ENCODE measurements around the gene LPCAT1.
"Not testable (repeated sequence)": the region's sequence is repeated elsewhere in the genome, so short reads cannot be mapped to it uniquely, and the experiment has no call there.

The LPCAT1 gene

GRCh38 chr5:1480217-1480616 is 43.5 kb downstream of the LPCAT1 start:
- no peak for DNase-seq (ENCODE audit: low read depth in 2 of 2)

DNA sequence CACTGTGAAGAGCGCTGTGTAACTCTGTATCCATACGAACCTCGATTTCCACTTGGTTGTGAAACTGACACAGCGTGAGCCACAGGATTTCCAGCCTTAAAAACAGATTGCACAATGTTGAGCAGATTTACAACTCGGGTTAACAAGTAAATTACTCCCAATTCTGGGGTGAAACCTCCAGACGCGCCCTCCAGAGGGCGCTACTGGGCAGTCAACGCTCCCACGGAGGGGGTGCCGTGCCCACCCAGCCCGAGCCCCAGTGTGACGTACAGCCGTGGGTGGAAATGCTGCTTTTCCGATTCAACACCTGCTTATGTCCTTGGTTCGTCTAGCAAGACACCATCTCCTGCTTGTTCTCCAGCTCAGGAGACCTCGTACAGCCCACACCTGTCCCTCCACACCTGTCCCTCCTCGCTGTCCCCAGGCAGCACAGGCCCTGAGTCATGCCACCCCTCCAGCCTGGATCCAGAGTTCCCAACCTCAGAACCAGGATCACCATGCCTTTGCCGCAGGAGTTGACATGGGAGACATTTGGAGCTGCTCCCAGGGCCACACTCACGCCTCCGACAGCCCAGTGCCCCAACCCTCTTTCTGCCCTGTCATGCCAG is 44.1 kb downstream of the LPCAT1 start:
- peak in 1 of 2 donors; percentile 37 for DNase-seq (ENCODE audit: low read depth in 2 of 2)

DNA sequence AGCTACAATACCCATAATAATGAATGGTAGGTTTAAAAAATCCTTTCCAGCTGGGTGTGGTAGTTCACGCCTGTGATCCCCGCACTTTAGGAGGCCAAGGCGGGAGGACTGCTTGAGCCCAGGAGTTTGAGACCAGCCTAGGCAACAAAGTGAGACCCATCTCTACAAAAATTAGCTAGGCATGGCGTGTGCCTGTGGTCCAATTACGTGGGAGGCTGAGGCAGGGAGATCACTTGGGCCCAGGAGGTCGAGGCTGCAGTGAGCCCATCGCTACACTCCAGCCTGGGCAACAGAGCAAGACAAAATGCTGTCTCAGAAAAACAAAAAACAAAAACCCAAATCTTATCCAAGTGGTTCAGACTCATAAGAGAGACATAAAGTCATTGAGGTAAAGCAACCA is 44.7 kb downstream of the LPCAT1 start:
- DNase-seq (ENCODE audit: low read depth in 2 of 2) = no peak

DNA sequence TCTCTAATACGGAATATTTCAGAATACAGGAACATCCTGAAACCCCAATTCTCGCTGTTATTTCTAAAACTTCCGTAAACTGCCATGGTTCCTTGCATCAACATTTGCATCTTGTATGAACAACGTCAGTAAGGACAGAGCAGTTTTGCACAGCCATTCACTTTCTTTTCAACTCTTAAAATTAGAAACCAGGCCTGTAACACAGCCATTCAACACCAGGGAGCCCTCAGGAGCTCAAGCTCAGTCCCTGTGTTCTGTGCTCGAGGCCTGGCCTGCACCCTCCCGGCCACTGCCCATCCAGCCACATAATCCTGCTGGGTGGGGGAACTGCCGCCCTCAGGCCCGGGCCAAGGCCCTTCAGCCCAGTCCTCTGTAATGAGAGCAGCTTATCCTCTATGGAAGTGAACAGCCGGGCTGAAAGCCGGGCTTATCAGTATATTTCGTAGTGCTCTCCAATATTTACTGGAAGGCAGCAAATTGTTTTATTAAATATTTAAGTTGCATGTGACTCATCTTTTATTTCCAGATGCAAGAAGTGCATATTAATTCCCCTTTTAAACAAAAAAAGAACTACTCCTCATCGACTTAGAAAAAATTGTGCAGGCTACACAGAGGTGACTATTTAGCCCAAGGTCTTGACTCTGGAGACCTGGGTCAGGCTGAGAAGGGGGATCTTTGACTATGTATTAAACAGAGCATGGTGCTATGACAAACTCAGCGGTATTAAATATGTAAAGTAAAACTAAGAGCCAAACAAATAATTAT is 45.3 kb downstream of the LPCAT1 start:
- DNase-seq (ENCODE audit: low read depth in 2 of 2) = no peak

DNA sequence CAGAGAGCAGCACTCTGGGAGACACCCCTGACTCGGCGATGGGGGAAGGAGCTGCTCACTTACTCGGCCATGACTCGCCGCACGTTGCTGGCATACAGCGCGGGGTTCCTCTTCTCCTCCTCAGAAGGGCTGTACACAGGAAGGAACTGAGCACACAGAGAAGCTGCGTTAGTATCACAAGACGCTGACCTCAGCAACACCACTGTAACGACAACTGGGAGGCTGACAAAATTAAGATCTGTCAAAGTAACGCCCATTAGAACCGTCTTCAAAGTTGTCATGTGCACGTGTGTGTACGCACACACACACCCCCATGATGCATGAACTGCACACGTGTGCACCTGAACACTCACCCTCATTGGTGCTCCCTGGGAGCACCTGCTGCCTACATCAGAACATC is 46.4 kb downstream of the LPCAT1 start:
- DNase-seq (ENCODE audit: low read depth in 2 of 2) = no peak

DNA sequence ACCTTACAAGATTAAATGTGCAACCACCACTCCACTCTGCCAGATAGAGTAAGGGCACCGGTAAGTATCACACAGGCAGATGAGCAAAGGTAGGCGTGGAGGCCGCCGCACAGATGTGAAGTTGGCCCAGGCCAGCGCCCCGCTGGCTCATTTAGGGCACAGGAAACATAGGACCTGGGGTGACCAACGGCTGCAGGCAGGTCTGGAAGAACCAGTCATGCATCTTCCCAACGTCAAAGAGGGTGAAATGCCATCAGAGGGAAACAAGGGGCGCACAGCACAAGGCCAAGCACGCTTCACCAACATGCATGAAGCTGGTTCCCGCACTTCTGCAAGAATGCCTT is 46.8 kb downstream of the LPCAT1 start:
- DNase-seq (ENCODE audit: low read depth in 2 of 2) = no peak

DNA sequence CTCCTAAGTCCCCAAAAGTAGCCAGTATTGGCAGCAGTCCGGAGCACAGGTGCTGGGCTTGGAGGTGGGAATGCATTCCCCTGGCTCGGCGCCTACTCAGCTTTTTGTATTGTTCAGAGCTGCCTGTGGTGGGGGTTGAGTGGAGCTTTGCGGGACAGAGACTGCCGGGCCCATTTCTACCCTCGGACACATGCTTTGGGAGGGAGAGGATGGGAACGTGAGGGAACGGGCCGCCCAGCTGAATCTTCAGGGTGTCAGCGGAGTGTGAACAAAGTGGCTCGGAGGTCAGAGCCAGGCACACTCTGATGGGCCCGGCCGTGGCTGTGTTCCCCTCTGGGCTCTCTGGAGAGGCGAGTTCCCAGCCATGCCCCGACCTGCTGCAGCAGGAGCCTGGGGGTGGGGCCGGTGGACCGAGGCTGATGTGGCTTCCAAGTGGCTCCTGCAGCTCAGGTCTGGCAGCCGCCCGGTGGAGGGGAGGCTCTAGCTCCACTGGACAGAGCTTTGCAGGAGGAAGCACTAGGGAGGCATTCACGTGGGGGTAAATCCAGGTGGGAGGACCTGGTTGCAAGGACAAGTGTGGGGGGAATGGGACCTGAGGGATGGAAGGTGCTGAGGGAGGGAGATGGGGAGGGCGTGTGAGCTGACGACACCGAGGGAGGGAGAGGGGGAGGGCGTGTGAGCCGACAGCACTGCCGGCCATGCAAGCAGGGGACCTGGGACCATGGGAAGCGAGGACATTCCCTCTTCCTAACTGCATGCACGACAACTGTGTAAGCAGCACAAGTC is 47.4 kb downstream of the LPCAT1 start:
- DNase-seq (ENCODE audit: low read depth in 2 of 2) = no peak

DNA sequence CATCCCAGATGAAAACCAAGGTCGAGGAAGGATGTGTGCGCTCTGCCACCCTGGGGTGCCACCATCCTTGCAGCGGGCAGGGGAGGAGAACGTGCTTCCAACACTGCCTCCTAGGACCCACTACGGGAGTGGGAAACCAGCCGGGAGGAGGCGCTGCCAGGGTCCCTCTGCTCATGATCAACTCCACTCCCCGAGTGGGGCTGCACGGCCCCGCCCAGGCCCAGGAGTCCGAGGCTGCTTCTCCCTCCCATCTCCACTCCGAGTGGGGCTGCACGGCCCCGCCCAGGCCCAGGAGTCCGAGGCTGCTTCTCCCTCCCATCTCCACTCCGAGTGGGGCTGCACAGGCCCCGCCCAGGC is 48.2 kb downstream of the LPCAT1 start:
- not testable (repeated sequence) for DNase-seq (ENCODE audit: low read depth in 2 of 2)

GRCh38 chr5:1474866-1475543 is 48.8 kb downstream of the LPCAT1 start:
- no peak for DNase-seq (ENCODE audit: low read depth in 2 of 2)

- no peak for DNase-seq (ENCODE audit: low read depth in 2 of 2)
Measured at GRCh38 chr5:1474183-1474839, 49.4 kb downstream of the LPCAT1 start.

GRCh38 chr5:1473746-1474145 is 50.0 kb downstream of the LPCAT1 start:
- no peak for DNase-seq (ENCODE audit: low read depth in 2 of 2)

DNA sequence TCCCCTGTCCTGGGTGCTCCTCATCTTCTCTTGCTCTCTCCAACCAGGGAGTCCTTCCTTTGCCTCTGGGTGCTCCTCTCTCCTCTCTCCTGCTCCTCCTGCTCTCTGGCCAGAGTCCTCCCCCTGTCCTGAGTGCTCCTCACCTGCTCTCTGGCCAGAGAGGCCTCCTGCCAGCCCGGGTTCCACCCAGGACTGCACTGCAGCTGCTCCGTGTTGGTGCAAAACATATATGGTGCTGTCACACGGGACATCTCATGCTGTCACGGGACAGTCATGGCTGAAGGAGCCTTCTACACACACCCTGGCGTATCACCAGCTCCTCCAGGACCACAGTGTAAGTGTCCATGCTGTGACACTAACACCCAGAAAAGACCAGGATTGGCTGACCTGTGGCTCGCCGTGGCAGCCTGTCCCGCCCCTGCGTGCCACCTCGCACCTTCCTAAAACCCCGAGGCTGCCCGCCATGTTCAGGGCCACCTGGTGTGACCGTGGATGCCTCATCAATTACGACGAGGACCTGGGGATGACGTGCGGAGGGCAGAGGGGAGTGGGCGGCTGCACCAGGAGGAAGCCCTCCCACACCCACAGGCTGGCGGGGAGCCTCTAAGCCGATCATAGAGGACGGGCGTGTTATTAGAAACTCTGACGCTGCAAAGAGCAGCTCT is 50.7 kb downstream of the LPCAT1 start:
- DNase-seq (ENCODE audit: low read depth in 2 of 2) = no peak

GRCh38 chr5:1471997-1472963 is 51.5 kb downstream of the LPCAT1 start:
- DNase-seq (ENCODE audit: low read depth in 2 of 2) = no peak

DNA sequence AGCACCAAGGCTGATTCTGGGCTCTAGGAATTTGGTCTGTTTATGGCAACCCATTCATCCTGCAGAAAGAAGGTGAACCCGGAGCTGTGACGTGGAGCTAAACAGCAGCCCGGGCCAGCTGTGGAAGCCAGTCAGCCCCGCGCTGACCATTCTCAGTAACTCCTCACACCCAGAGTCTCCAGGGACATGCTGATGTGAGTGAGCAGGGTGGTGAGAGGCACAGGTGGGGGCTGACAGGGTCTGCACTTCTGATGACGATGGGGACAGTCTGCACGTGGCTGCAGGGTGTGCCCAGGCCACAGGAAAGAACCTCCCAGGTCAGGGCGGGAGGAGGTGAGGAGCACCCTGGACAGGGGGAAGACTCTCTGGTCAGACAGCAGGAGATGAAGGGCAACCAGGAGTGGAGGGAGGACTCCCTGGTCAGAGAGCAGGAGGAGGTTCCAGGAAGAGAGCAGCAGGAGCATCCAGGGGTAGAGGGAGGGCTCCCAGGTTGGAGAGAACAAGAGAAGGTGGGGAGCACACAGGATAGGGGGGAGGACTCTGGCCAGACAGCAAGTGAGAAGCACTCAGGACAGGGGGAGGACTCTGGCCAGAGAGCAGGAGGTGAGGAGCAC is 52.4 kb downstream of the LPCAT1 start:
- DNase-seq (ENCODE audit: low read depth in 2 of 2) = no peak

GRCh38 chr5:1470762-1471211 is 53.0 kb downstream of the LPCAT1 start:
- no peak for DNase-seq (ENCODE audit: low read depth in 2 of 2)

DNA sequence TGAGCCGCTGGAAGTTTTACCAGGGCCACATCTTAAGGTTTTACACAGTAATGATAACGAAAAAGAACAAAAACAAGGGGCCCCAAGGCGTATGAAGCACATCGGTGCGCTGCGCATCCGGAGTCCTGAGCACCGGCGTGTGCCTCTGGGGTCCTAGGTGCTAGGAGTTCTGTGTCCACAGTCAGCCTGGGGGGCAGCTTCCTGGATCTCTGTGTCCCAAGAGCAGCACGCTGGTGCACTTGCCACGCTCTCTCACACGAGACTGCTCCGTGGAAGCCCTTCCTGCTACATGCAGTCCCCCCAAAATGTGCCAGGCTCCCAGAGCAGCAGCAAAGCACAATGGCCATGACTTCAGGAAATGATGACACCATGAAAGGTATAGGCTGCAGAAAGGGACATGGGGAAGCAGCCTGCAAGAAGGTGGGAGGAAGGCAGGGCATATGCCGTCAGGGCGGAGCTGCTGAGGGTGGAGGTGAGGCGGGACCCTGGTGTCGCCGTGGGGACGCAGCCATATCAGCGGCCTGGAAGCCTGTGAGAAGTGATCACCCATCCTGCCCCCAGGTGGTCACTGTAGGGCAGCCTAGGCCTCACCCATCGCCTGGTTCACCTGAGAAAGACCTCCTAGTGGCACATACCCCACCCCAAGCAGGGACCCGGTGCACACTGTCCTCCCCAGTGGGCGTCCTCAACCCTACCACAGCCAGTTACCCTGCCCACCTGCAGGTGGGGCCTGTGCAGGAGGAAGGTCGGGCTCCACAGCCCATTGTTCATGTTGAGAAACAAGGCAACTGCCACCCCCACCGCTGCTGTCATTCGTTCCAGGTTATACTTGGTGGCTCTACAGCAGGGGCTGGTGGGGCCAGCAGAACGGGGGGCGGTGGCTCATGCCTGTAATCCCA is 54.9 kb downstream of the LPCAT1 start:
- DNase-seq (ENCODE audit: low read depth in 2 of 2) = no peak

DNA sequence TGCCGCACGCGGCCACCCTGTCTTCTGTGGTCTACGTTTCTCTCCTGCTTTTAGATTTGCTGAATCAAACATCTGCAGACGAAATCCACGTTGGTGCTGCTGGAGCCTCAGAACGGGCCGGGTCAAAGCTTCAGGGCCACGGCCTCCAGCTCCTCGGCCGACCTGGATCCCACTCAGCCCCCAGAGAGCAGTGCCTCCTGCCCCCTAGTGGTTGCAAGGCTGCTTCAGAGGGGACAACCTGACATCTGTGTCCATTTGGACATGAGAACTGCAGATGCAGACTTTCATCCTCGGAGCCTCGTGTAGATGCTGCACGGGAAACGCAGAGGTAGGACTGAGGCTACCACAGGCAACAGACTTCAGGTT is 55.5 kb downstream of the LPCAT1 start:
- no peak for DNase-seq (ENCODE audit: low read depth in 2 of 2)

GRCh38 chr5:1467341-1468246 is 56.2 kb downstream of the LPCAT1 start:
- no peak for DNase-seq (ENCODE audit: low read depth in 2 of 2)

Measured in stimulated activated CD8-positive, alpha-beta memory T cell treated with anti-CD3 and anti-CD28 coated beads, Interleukin-15, amount 100 ng/mL, for 48 hours (primary cell).